Stimulated activated CD8-positive, alpha-beta memory T cell treated with anti-CD3 and anti-CD28 coated beads, Interleukin-4, amount 100 ng/mL, for 24 hours (primary cell): ENCODE data around the gene ARL5A.
"Not testable (repeated sequence)": the region's sequence is repeated elsewhere in the genome, so short reads cannot be mapped to it uniquely, and the experiment has no call there.

ENCODE experiments used
- DNase-seq: peaks from one replicate; pipeline ENCODE4 v3.0.0-alpha.2; 2020; ENCODE audit warnings: low read depth

The ARL5A gene

DNA sequence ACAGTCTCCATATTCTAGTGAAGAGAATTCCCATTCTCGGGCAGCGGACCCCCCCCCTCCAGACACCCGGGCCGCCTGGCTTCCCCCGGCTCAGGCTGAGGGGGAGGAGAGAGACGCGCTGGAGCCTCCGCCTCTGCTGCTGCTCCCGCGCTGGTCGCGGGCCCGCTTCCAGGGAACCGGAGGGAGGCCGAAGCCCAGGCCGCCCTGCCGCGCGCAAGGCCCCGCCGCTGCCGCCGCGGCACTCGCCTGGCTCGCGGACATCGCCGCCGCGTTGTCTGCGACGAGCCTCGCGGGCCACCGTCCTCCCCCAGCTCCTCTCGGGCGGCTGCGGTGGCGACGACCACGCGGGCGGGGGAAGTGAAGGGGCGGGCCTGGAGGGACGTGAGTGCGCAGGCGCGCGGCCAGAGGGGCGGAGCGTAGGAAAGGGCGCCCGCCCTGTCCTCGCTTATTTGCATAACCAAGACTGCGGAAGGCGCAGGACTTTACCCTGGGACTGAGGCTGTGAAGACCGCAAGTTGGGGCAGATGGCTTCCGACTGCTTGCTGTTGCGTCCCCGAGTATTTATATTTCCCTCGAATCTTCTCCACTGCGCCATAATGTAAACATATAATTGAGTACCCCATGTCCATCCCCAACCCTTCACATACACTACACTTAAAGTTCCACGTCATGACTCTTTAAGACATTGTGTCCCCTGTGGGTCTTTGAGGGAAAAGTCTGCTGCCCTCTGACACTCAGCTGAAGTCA, at the start of gene ARL5A:
Gene ARL5A (minus strand): TSS at position 279 of the 747 bp plus-strand sequence. CDS start 245 bp downstream, at position 34.
- peak; percentile 90 for DNase-seq

DNA sequence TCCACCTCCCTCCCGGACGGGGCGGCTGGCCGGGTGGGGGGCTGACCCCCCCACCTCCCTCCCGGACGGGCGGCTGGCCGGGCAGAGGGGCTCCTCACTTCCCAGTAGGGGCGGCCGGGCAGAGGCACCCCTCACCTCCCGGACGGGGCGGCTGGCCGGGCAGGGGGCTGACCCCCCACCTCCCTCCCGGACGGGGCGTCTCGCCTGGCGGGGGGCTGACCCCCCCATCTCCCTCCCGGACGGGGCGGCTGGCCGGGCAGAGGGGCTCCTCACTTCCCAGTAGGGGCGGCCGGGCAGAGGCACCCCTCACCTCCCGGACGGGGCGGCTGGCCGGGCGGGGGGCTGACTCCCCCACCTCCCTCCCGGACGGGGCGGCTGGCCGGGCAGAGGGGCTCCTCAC, 47.4 kb upstream of the ARL5A start:
- DNase-seq, result not testable (repeated sequence)

GRCh38 chr2:151872463-151872862, 44.2 kb upstream of the ARL5A start:
- no peak for DNase-seq

DNA sequence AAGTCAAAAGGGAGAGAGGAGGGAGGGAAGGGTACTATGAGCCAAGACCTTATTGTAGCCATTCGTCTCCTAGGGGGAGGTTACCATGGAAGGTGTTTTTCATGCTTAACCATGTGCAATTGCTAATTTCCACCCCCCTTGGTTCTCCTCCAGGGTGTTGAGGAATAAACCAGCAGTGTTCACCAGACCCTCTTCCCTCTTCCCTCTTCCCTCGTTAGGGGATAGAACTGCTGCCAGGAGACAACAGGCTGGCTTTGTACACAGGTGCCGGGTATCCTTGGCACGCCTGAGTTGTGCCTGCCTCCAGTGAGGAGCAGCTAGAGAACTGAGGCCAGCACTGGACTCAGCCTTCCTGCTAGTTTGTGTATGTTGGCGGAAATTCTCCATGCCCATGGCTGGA, 41.1 kb upstream of the ARL5A start:
- DNase-seq, result no peak

- no peak for DNase-seq
These were observed 34.5 kb upstream of the ARL5A start for GRCh38 chr2:151862700-151863099.

DNA sequence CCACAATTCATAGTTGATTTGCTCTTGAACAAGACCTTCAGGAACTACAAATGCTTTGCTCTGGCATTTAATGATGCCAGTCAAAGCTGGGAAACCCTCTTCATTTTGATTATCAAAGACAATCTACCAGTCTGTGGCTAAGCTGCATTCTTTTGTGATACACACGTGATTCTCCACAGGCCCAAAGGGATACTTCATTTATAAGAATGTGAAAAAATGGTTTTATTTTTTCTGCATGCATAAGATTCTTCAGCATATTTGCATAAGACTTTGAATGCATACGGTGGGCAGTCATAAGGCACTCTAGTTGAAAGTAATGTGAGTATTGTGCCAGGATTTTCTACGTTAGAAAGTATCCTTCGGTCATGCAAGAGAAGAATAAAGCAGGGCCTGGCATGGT, 33.0 kb upstream of the ARL5A start:
- no peak for DNase-seq

DNA sequence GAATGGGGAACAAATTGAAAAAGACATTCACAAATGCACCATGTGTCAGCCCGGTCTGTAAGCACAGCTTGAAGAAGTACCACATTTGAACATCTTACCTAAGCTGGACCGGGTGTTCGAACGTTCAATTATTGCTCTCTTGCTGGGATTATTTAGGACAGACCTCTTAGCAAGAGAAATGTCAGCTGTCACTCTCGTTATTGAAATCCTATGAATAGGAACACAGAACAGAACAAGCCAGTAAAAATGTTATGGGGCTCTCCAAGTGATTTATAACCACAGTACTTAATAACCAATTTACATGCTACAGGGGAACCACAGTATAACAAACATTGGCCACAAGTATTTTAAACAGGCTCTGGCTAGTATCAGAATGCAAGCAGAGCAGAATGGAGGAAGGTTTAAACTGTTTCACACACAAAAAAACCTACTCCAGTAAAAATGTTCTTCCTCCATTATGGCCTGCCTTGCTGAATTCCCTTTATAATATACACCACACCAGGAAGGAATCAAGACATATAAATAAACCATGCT, 32.5 kb upstream of the ARL5A start:
- no peak for DNase-seq

- DNase-seq, result no peak
These were observed 32.0 kb upstream of the ARL5A start for GRCh38 chr2:151860210-151860609.

DNA sequence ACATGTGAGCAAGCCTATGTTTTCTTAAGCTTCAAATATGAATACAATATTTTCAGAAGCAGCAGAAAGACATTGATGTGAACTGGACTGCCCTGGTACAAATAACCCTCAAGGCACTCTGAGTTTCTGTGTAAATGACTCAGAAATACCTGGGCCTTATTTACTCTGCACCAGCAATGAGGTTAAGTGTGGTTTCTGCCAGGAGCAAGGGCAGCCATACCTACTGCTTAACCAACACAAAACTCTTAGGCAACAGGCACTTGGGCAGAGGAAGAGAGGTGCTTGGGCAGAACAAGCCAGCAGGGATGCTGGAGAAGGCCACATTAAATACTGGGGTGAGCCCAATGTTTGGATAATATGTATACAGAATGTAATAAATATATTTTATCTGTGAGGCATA, 29.4 kb upstream of the ARL5A start:
- DNase-seq, result no peak

- no peak for DNase-seq
These were observed 26.9 kb upstream of the ARL5A start for GRCh38 chr2:151855111-151855510.

- DNase-seq, result no peak
These were observed 25.0 kb upstream of the ARL5A start for GRCh38 chr2:151853070-151853758.

GRCh38 chr2:151852260-151853069, 24.2 kb upstream of the ARL5A start:
- DNase-seq, result no peak

DNA sequence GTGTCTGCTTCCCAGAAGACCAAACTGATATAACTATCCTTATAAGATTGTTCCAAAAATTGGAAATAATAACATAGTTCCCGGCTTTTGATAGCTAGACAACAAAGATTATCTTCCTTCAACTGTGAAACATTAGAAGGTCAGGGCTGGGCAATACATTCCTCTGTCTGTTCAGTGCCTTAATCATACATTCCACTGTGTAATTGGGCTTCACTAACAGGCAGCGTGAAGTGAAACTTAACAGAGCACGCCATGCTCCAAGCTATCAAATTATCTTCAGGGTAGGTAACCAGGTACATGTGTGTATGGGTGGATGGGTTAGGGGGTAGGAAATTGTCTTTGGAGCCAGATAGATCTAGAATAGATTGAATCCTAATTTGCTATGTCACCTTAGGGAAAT, 23.5 kb upstream of the ARL5A start:
- no peak for DNase-seq

GRCh38 chr2:151849413-151850010, 21.3 kb upstream of the ARL5A start:
- no peak for DNase-seq

- DNase-seq, result no peak
These were observed 17.7 kb upstream of the ARL5A start for GRCh38 chr2:151845884-151846283.

GRCh38 chr2:151845481-151845880, 17.3 kb upstream of the ARL5A start:
- DNase-seq, result no peak

DNA sequence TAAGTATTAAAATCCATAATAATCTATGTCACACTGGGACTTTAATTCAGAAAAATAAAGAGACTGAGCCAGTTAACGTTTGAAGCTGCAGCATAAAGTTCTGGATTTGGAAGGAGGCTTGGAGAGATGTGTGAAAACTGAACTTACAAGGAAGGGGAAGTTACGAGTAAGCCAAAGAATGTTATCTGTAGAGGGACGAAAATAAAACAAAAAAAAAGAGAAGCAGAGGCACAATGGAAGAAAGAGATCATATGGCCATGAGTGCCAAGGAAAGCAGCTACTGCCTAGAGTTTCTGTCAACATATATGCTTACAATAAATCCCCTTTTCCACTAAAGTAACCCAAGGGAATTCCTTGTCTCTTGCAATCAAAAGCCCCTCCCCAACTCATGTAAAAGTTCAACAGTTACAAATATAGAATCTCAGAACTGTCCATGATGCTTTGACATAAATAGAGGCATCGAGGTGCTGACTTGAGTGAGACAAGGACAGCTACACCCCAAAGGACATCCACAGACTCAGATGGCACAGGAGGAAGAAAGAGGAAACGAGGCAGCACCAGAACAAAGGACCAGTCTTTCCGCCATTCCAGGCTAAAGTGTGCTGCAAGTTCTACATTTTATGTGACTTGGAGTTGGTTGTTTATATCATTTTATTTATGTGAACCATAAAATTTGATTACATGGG, 16.1 kb upstream of the ARL5A start:
- no peak for DNase-seq

DNA sequence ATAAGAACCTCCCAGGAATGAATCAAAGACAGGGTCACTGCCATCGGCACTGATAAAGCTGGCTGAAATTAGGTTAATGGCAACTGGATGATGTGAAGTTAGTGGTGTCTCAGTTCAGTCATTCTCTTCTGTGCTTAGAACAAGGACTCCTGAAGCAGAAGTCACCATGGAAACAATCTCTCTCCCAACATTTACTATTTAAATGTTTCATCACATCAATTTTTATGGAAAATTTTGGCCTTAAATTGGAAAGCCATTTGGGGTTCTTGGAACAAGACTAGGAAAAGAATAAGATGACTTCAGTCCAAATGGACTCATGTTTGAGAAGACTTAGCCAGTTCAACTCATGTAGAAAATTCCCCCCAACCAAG, 15.5 kb upstream of the ARL5A start:
- no peak for DNase-seq

DNA sequence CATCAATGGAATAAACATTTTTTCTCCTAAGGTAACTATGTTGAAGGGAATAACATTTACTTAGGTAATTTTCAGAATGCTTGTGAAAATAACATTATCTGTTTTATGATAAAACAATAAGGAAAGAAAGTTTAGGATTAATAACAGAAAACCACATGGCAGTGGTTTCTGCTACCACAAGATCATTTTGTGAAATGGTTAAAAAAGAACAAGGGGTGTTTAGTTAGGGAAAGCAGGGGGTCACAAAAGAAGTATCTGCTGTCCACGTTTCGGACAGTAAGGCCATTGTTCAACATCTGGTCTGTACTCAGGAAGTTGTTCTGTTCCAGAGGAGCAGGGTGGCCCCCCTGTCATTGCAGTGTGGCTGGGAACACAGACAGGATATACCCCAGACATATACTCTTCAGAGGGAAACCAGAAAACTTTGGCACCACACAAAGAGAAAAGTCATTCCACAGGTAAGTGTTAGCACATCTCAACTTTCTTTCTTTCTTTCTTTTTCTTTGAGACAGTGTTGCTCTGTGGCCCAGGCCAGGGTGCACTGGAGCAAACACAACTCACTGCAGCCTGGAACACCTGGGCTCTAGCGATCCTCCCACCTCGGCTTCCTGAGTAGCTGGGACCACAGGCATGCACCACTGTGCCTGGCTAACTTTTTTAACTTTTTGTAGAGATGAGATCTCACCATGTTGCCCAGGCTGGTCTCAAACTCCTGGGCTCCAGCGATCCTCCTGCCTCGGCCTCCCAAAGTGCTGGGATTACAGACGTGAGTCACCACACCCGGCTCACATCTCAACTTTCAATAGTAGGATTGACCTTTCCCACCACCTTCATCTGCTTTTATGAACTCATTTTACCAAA, 14.8 kb upstream of the ARL5A start:
- DNase-seq, result no peak

DNA sequence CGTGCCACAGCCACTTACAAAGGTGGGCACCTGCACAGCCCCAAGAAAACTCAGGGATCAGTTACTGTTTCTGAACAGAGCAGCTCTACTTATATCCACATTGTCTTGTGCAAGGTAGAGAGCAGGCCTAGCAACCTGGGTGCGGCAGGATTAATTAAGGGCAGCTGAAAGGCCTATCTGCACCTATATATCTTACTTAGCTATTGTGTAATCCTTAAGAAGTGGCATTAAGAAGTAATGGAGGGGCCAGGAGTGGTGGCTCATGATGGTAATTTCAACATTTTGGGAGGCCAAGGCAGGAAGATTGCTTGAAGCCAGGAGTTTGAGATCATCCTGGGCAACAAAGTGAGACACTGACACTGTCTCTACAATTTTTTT, 12.8 kb upstream of the ARL5A start:
- DNase-seq, result no peak
